H9 (cell line): ENCODE measurements around the gene HMGCS2. TPM values are rescaled to one million over a fixed set of nuclear protein-coding genes. Genes with fewer than 3 reads are reported as not detected.

Experiments used
- DNase-seq: peaks from one replicate; pipeline ENCODE4 v3.0.0-alpha.2; 2017
- H2AFZ ChIP-seq: one replicate; pipeline ENCODE4 v1.6.1; 2013; ENCODE audit warnings: mild to moderate bottlenecking, low read length, control low read depth, moderate library complexity
- H2AK5ac ChIP-seq: 2 replicates; pipeline ENCODE4 v1.6.1; 2013; ENCODE audit warnings: low read length, control low read depth, mixed read lengths; ENCODE audit not compliant: insufficient read length
- H2BK120ac ChIP-seq: one replicate; pipeline ENCODE4 v1.6.1; 2013; ENCODE audit warnings: low read depth, mild to moderate bottlenecking, low read length, control low read depth, inconsistent platforms; ENCODE audit not compliant: poor library complexity, severe bottlenecking
- H2BK12ac ChIP-seq: 2 replicates; pipeline ENCODE4 v1.6.1; 2013; ENCODE audit warnings: low read length, control low read depth, mixed read lengths, low read depth; ENCODE audit not compliant: insufficient read length
- H2BK15ac ChIP-seq: 2 replicates; pipeline ENCODE4 v1.6.1; 2013; ENCODE audit warnings: low read depth, low read length, control low read depth
- H2BK20ac ChIP-seq: one replicate; pipeline ENCODE4 v1.6.1; 2013; ENCODE audit warnings: low read depth, mild to moderate bottlenecking, low read length, control low read depth, inconsistent platforms; ENCODE audit not compliant: poor library complexity, severe bottlenecking
- H2BK5ac ChIP-seq: 2 replicates; pipeline ENCODE4 v1.6.1; 2013; ENCODE audit warnings: low read length, control low read depth, mixed read lengths; ENCODE audit not compliant: insufficient read length
- H3K14ac ChIP-seq: 2 replicates; pipeline ENCODE4 v1.6.1; 2013; ENCODE audit warnings: low read length, control low read depth; ENCODE audit not compliant: insufficient read depth
- H3K18ac ChIP-seq: 2 replicates; pipeline ENCODE4 v1.6.1; 2013; ENCODE audit warnings: low read depth, mild to moderate bottlenecking, mixed read lengths, low read length, control low read depth; ENCODE audit not compliant: insufficient read length
- H3K23ac ChIP-seq: 2 replicates; pipeline ENCODE4 v1.6.1; 2013; ENCODE audit warnings: low read length, control low read depth, mixed read lengths, low read depth; ENCODE audit not compliant: insufficient read length
- H3K23me2 ChIP-seq: 2 replicates; pipeline ENCODE4 v1.6.1; 2013; ENCODE audit warnings: low read depth, mild to moderate bottlenecking, mixed read lengths, low read length, control low read depth; ENCODE audit not compliant: insufficient read length, poor library complexity, severe bottlenecking
- H3K27ac ChIP-seq: 2 replicates; pipeline ENCODE4 v1.5.1; 2013; ENCODE audit warnings: low read length, control low read depth, mixed read lengths, low read depth; ENCODE audit not compliant: insufficient read length
- H3K27me3 ChIP-seq: 2 replicates; pipeline ENCODE4 v1.6.1; 2013; ENCODE audit warnings: low read length, control low read depth, inconsistent platforms; ENCODE audit not compliant: insufficient read depth
- H3K4ac ChIP-seq: 2 replicates; pipeline ENCODE4 v1.6.1; 2013; ENCODE audit warnings: low read depth, mild to moderate bottlenecking, control low read depth, inconsistent platforms, low read length, moderate library complexity
- H3K4me1 ChIP-seq: 2 replicates; pipeline ENCODE4 v1.6.1; 2013; ENCODE audit warnings: low read length, control low read depth, inconsistent platforms; ENCODE audit not compliant: insufficient read depth
- H3K4me2 ChIP-seq: 2 replicates; pipeline ENCODE4 v1.6.1; 2013; ENCODE audit warnings: low read length, control low read depth, mixed read lengths; ENCODE audit not compliant: insufficient read length, insufficient read depth
- H3K56ac ChIP-seq: 2 replicates; pipeline ENCODE4 v1.6.1; 2013; ENCODE audit warnings: low read depth, mild to moderate bottlenecking, mixed read lengths, low read length, control low read depth; ENCODE audit not compliant: insufficient read length
- H3K79me1 ChIP-seq: 2 replicates; pipeline ENCODE4 v1.6.1; 2013; ENCODE audit warnings: low read depth, mild to moderate bottlenecking, moderate library complexity, low read length, control low read depth, inconsistent platforms; ENCODE audit not compliant: insufficient read depth, poor library complexity, severe bottlenecking
- H3K79me2 ChIP-seq: 2 replicates; pipeline ENCODE4 v1.6.1; 2013; ENCODE audit warnings: low read length, control low read depth, inconsistent platforms; ENCODE audit not compliant: insufficient read depth
- H3K9ac ChIP-seq: 2 replicates; pipeline ENCODE4 v1.6.1; 2013; ENCODE audit warnings: low read length, control low read depth, mixed read lengths; ENCODE audit not compliant: insufficient read length; ENCODE audit errors: extremely low read depth
- H3K9me3 ChIP-seq: one replicate; pipeline ENCODE4 v1.6.1; 2013; ENCODE audit warnings: low read depth, low read length, inconsistent platforms; ENCODE audit not compliant: control insufficient read depth
- H3T11ph ChIP-seq: one replicate; pipeline ENCODE4 v1.6.1; 2013; ENCODE audit warnings: mild to moderate bottlenecking, low read length, control low read depth, inconsistent platforms
- H4K20me1 ChIP-seq: one replicate; pipeline ENCODE4 v1.6.1; 2013; ENCODE audit not compliant: control insufficient read depth, insufficient read length, insufficient read depth
- H4K5ac ChIP-seq: 2 replicates; pipeline ENCODE4 v1.6.1; 2013; ENCODE audit warnings: low read depth, mild to moderate bottlenecking, mixed read lengths, low read length, control low read depth; ENCODE audit not compliant: insufficient read length
- H4K8ac ChIP-seq: replicated peaks from 2 replicates; pipeline ENCODE4 v1.6.1; 2013; ENCODE audit warnings: low read length, control low read depth, mixed read lengths, low read depth; ENCODE audit not compliant: insufficient read length
- H4K91ac ChIP-seq: 2 replicates; pipeline ENCODE4 v1.6.1; 2013; ENCODE audit warnings: low read depth, mild to moderate bottlenecking, moderate library complexity, mixed read lengths, low read length, control low read depth; ENCODE audit not compliant: insufficient read length
- H3K27ac Mint-ChIP-seq, 3 experiments: 2 replicates in 2 of 3; 3 replicates in 1 of 3; pipeline ENCODE4 v1.8.0; 2020 to 2021; ENCODE audit warnings: mixed read lengths in 3 of 3, mild to moderate bottlenecking in 1 of 3, moderate library complexity in 1 of 3
- H3K27me3 Mint-ChIP-seq: 2 replicates; pipeline ENCODE4 v1.8.0; 2021; ENCODE audit warnings: low read depth, mild to moderate bottlenecking, moderate library complexity, mixed read lengths
- H3K36me3 Mint-ChIP-seq, 3 experiments: 2 replicates in 2 of 3; 3 replicates in 1 of 3; pipeline ENCODE4 v1.8.0; 2020 to 2021; ENCODE audit warnings: low read depth in 3 of 3, mixed read lengths in 3 of 3; ENCODE audit not compliant: insufficient read depth in 1 of 3
- H3K4me1 Mint-ChIP-seq, 2 experiments: 2 replicates each; pipeline ENCODE4 v1.8.0; 2020; ENCODE audit warnings: mixed read lengths in 2 of 2
- H3K4me3 Mint-ChIP-seq, 2 experiments: 2 replicates in 1 of 2; 3 replicates in 1 of 2; pipeline ENCODE4 v1.8.0; 2020 to 2021; ENCODE audit warnings: mild to moderate bottlenecking in 2 of 2, mixed read lengths in 2 of 2, moderate library complexity in 1 of 2
- H3K9me3 Mint-ChIP-seq, 2 experiments: 2 replicates in 1 of 2; 3 replicates in 1 of 2; pipeline ENCODE4 v1.8.0; 2020; ENCODE audit warnings: mild to moderate bottlenecking in 2 of 2, mixed read lengths in 2 of 2, moderate library complexity in 1 of 2
- WGBS: extraction: QIAGEN DNeasy Blood & Tissue Kit; methylation state at CpG from one replicate; pipeline ENCODE4 v1.1.7; 2013; ENCODE audit warnings: missing lambda C conversion rate, low lambda C conversion rate, mixed read lengths; ENCODE audit not compliant: insufficient read length; ENCODE audit errors: extremely low coverage; 5-methylcytosine and 5-hydroxymethylcytosine counted together
- total RNA-seq: library from RNA; stranded (reverse); gene quantifications from 2 replicates; pipeline ENCODE4 v1.2.1, GENCODE V29; 2021
- TF ChIP-seq, protein P1 (sequence below): fragments of 200-600 bp; sonication (generic); conservative IDR thresholded peaks from 3 replicates; pipeline ENCODE4 v1.8.0; 2021; ENCODE audit warnings: antibody characterized with exemption, mild to moderate bottlenecking

The HMGCS2 gene
- total RNA-seq, 1 experiment from 2014 or later, result not detected

DNA sequence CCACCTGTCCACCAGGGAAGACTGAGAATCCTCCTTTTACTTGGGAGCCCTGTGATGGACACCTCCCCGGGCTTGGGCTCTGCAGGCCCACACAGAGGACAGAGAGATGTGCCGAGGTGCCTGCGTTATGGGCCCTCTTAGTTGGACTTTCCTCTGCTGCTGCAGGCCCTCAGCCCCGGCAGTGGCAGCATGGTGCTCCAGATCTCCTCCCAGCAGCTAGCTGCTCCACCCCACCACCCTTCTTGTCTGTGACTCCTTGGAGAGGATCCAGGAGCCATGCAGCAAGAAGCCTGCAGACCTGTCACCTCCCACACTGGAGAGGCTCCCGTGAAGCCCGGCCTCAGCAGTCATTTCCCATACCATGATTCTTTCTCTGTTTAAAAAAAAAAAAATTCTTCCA, 29.6 kb downstream of the HMGCS2 start:
- Histone ChIP-seq H3K9ac (no peak overlapping the region), H3K56ac (no peak overlapping the region), H2AFZ (no peak overlapping the region), H2BK20ac (no peak overlapping the region), H3K27me3 (no peaks in the 10 kb centered on the region; the same call in 1 of the 2 replicates), H3K23me2 (no peaks in the 10 kb centered on the region), H3K4ac (no peak overlapping the region), H3T11ph (no peak overlapping the region), H4K91ac (no peak overlapping the region), H2BK12ac (no peak overlapping the region), H2BK5ac (no peak overlapping the region), H4K5ac (no peak overlapping the region), H3K4me2 (no peak overlapping the region), H4K8ac (no peak overlapping the region), H3K4me1 (no peaks in the 10 kb centered on the region), H3K18ac (no peak overlapping the region), H2AK5ac (no peak overlapping the region), H3K9me3 (no peaks in the 10 kb centered on the region), H3K14ac (no peak overlapping the region), H3K79me2 (no peaks in the 10 kb centered on the region), H3K27ac (no peak overlapping the region), H2BK15ac (no peak overlapping the region), H3K79me1 (peaks cover 3% of the 10 kb centered on the region), H2BK120ac (no peak overlapping the region), H3K23ac (no peak overlapping the region), H4K20me1 (no peaks in the 10 kb centered on the region)
- no peaks in the 10 kb centered on the region; a peak in 1 of 5 replicates for H3K9me3 Mint-ChIP-seq
- no peak for DNase-seq
- peaks cover 63 to 91% (median 89%) of the 10 kb centered on the region in 3 experiments for H3K36me3 Mint-ChIP-seq
- no peak overlapping the region; a peak in 1 of 5 replicates for H3K4me3 Mint-ChIP-seq
- TF ChIP-seq, protein P1, sequence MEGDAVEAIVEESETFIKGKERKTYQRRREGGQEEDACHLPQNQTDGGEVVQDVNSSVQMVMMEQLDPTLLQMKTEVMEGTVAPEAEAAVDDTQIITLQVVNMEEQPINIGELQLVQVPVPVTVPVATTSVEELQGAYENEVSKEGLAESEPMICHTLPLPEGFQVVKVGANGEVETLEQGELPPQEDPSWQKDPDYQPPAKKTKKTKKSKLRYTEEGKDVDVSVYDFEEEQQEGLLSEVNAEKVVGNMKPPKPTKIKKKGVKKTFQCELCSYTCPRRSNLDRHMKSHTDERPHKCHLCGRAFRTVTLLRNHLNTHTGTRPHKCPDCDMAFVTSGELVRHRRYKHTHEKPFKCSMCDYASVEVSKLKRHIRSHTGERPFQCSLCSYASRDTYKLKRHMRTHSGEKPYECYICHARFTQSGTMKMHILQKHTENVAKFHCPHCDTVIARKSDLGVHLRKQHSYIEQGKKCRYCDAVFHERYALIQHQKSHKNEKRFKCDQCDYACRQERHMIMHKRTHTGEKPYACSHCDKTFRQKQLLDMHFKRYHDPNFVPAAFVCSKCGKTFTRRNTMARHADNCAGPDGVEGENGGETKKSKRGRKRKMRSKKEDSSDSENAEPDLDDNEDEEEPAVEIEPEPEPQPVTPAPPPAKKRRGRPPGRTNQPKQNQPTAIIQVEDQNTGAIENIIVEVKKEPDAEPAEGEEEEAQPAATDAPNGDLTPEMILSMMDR, result no peak
- no peaks in the 10 kb centered on the region; the same call in none of the 2 replicates for H3K27me3 Mint-ChIP-seq
- no peak overlapping the region for H3K27ac Mint-ChIP-seq
- WGBS, result no CpG with 5 or more reads among the region's 6 CpGs
- peaks cover 0 to 2% of the 10 kb centered on the region in 2 experiments; a peak in 3 of 4 replicates for H3K4me1 Mint-ChIP-seq
